Measurements from ENCODE around the gene GMEB2. TPM values are rescaled to one million over a fixed set of nuclear protein-coding genes. Genes with fewer than 3 reads are reported as not detected.

Gene GMEB2
- total RNA-seq, 1 donor from 2014 or later = 8.0 TPM

GRCh38 chr20:63639093-63639975 is 12.4 kb upstream of the GMEB2 start:
- no peak for DNase-seq (ENCODE audit: low spot score)
- Histone ChIP-seq H3K4me3 (no peak overlapping the region), H3K27ac (no peak overlapping the region), H3K79me2 (ENCODE audit: low read depth) (no peaks in the 10 kb centered on the region), H3K27me3 (peaks cover 17% of the 10 kb centered on the region), H4K20me1 (ENCODE audit: low read depth) (peaks cover 2% of the 10 kb centered on the region), H3K4me1 (peaks cover 11% of the 10 kb centered on the region), H3K4me2 (no peak overlapping the region), H3F3A (ENCODE audit: low read depth) (peaks cover 19% of the 10 kb centered on the region), H3K36me3 (no peaks in the 10 kb centered on the region), H3K9me3 (ENCODE audit: low read depth) (no peaks in the 10 kb centered on the region), H2AFZ (replicated peaks) (no peak overlapping the region), H3K9ac (no peak overlapping the region)
- Mint-ChIP-seq H3K27me3 (ENCODE audit: insufficient read depth, low read depth) (peaks cover 7% of the 10 kb centered on the region), H3K4me3 (peak overlapping the region; percentile 73), H3K27ac (no peak overlapping the region), H3K36me3 (no peaks in the 10 kb centered on the region), H3K4me1 (peaks cover 13% of the 10 kb centered on the region), H3K9me3 (no peaks in the 10 kb centered on the region)
- TF ChIP-seq EZH2phosphoT487 (IDR thresholded peaks at IDR 0.05) (no peak), EZH2 (IDR thresholded peaks at IDR 0.05) (no peak), CTCF (IDR thresholded peaks at IDR 0.05) (no peak)

GRCh38 chr20:63636752-63637628 is 10.1 kb upstream of the GMEB2 start:
- H3K27ac Mint-ChIP-seq = peak overlapping the region; percentile 50
- Histone ChIP-seq H3K4me2 (peak overlapping the region; percentile 24), H4K20me1 (ENCODE audit: low read depth) (no peaks in the 10 kb centered on the region)

More at GRCh38 chr20:63636752-63637628, 10.1 kb upstream of the GMEB2 start:
- Histone ChIP-seq H3K4me1 (peaks cover 7% of the 10 kb centered on the region), H3K27me3 (no peaks in the 10 kb centered on the region), H3K36me3 (no peaks in the 10 kb centered on the region), H3K9me3 (ENCODE audit: low read depth) (no peaks in the 10 kb centered on the region), H3F3A (ENCODE audit: low read depth) (peaks cover 9% of the 10 kb centered on the region), H3K4me3 (no peak overlapping the region), H3K79me2 (ENCODE audit: low read depth) (no peaks in the 10 kb centered on the region), H2AFZ (replicated peaks) (no peak overlapping the region), H3K27ac (no peak overlapping the region), H3K9ac (no peak overlapping the region)
- Mint-ChIP-seq H3K36me3 (no peaks in the 10 kb centered on the region), H3K4me1 (peaks cover 9% of the 10 kb centered on the region), H3K4me3 (no peak overlapping the region), H3K9me3 (no peaks in the 10 kb centered on the region), H3K27me3 (ENCODE audit: insufficient read depth, low read depth) (peaks cover 4% of the 10 kb centered on the region)
- DNase-seq (ENCODE audit: low spot score) = peak; percentile 49
- TF ChIP-seq EZH2phosphoT487 (IDR thresholded peaks at IDR 0.05) = no peak
- TF ChIP-seq EZH2 (IDR thresholded peaks at IDR 0.05) = no peak
- no peak for TF ChIP-seq CTCF (IDR thresholded peaks at IDR 0.05)
